Measurements from ENCODE around the gene NBEA.
A peak's percentile ranks its signal among the peaks of the same experiment; 100 is the strongest.

NBEA gene

GRCh38 chr13:35712907-35713761, 771.1 kb downstream of the NBEA start (continued):
- TF ChIP-seq ELK4 (IDR thresholded peaks at IDR 0.05; ENCODE audit: borderline replicate concordance, low read depth, low read length): peak; percentile 65; the same call in 1 of the 2 replicates
- no peak for TF ChIP-seq KLF8 (tag by site-specific recombination; IDR thresholded peaks at IDR 0.05)
- TF ChIP-seq ZNF660 (tag by site-specific recombination; IDR thresholded peaks at IDR 0.05): no peak
- peak; percentile 65 for TF ChIP-seq FEZF1 (tag by site-specific recombination; IDR thresholded peaks at IDR 0.05)
- TF ChIP-seq ZNF585B (tag by site-specific recombination; IDR thresholded peaks at IDR 0.05): no peak
- no peak for TF ChIP-seq ZNF335 (tag by site-specific recombination; conservative IDR thresholded peaks at IDR 0.05)
- TF ChIP-seq ZBTB10 (tag by site-specific recombination; IDR thresholded peaks at IDR 0.05): no peak
- TF ChIP-seq ZBTB7A (tag by site-specific recombination; IDR thresholded peaks at IDR 0.05; ENCODE audit: low read depth): no peak
- no peak for TF ChIP-seq ZNF704 (tag by site-specific recombination; IDR thresholded peaks at IDR 0.05)
- TF ChIP-seq ZNF202 (tag by site-specific recombination; IDR thresholded peaks at IDR 0.05; ENCODE audit: borderline replicate concordance): no peak
- TF ChIP-seq ZNF2 (tag by site-specific recombination; IDR thresholded peaks at IDR 0.05): no peak
- TF ChIP-seq ZNF311 (tag by site-specific recombination; IDR thresholded peaks at IDR 0.05; ENCODE audit: borderline replicate concordance): no peak
- TF ChIP-seq GLIS2 (tag by site-specific recombination; IDR thresholded peaks at IDR 0.05): no peak
- no peak for TF ChIP-seq ZNF26 (tag by site-specific recombination; IDR thresholded peaks at IDR 0.05)
- TF ChIP-seq ZBTB49 (tag by site-specific recombination; IDR thresholded peaks at IDR 0.05; ENCODE audit: low read depth): no peak
- TF ChIP-seq ZNF530 (tag by site-specific recombination; IDR thresholded peaks at IDR 0.05; ENCODE audit: low read depth): no peak
- TF ChIP-seq ZNF76 (tag by site-specific recombination; IDR thresholded peaks at IDR 0.05; ENCODE audit: borderline replicate concordance, low read depth): no peak
- TF ChIP-seq HOXA7 (CRISPR knock-in tag; IDR thresholded peaks at IDR 0.05; ENCODE audit: borderline replicate concordance): no peak
- TF ChIP-seq ZNF24 (tag by site-specific recombination; IDR thresholded peaks at IDR 0.05): no peak
- no peak for TF ChIP-seq ZNF692 (tag by site-specific recombination; IDR thresholded peaks at IDR 0.05)
